Activated T-cell treated with anti-CD3 and anti-CD28 coated beads, Interleukin-2, amount 50 U/mL, for 24 hours (primary cell): ENCODE results near the gene OSBPL9.
"Not testable (repeated sequence)": the region's sequence is repeated elsewhere in the genome, so short reads cannot be mapped to it uniquely, and the experiment has no call there.

ENCODE experiments used
- DNase-seq: peaks from one replicate; pipeline ENCODE4 v3.0.0-alpha.2; 2020
- H3K27ac Mint-ChIP-seq: 2 replicates; pipeline ENCODE4 v1.8.0; 2020; ENCODE audit warnings: mild to moderate bottlenecking, mixed read lengths
- H3K27me3 Mint-ChIP-seq: 2 replicates; pipeline ENCODE4 v1.8.0; 2020; ENCODE audit warnings: mixed read lengths
- H3K36me3 Mint-ChIP-seq: 2 replicates; pipeline ENCODE4 v1.8.0; 2020; ENCODE audit warnings: low read depth, mixed read lengths
- H3K4me1 Mint-ChIP-seq: 2 replicates; pipeline ENCODE4 v1.8.0; 2020; ENCODE audit warnings: low read depth, mixed read lengths
- H3K4me3 Mint-ChIP-seq: 2 replicates; pipeline ENCODE4 v1.8.0; 2020; ENCODE audit warnings: mild to moderate bottlenecking, moderate library complexity, mixed read lengths
- H3K9me3 Mint-ChIP-seq: 2 replicates; pipeline ENCODE4 v1.8.0; 2020; ENCODE audit warnings: mixed read lengths

The OSBPL9 gene

GRCh38 chr1:51791888-51792287 lies 175.0 kb downstream of the OSBPL9 start:
- no peaks in the 10 kb centered on the region for H3K27me3 Mint-ChIP-seq
- peaks cover 92% of the 10 kb centered on the region for H3K36me3 Mint-ChIP-seq
- H3K4me3 Mint-ChIP-seq: no peak overlapping the region
- peaks cover 16% of the 10 kb centered on the region for H3K4me1 Mint-ChIP-seq
- peak overlapping the region; percentile 70 for H3K27ac Mint-ChIP-seq
- no peaks in the 10 kb centered on the region for H3K9me3 Mint-ChIP-seq
- DNase-seq: no peak

GRCh38 chr1:51792864-51793263 lies 176.0 kb downstream of the OSBPL9 start:
- Mint-ChIP-seq H3K9me3 (no peaks in the 10 kb centered on the region), H3K27me3 (no peaks in the 10 kb centered on the region), H3K27ac (peak overlapping the region; percentile 70), H3K4me1 (peaks cover 16% of the 10 kb centered on the region), H3K4me3 (no peak overlapping the region), H3K36me3 (peaks cover 92% of the 10 kb centered on the region)
- no peak for DNase-seq

- Mint-ChIP-seq H3K4me1 (peaks cover 16% of the 10 kb centered on the region), H3K27ac (peak overlapping the region; percentile 70), H3K27me3 (no peaks in the 10 kb centered on the region), H3K36me3 (peaks cover 89% of the 10 kb centered on the region), H3K4me3 (no peak overlapping the region), H3K9me3 (no peaks in the 10 kb centered on the region)
- no peak for DNase-seq
Measured at GRCh38 chr1:51794260-51794659, 177.4 kb downstream of the OSBPL9 start.

GRCh38 chr1:51794868-51795267 lies 178.0 kb downstream of the OSBPL9 start:
- Mint-ChIP-seq H3K4me1 (peaks cover 16% of the 10 kb centered on the region), H3K9me3 (no peaks in the 10 kb centered on the region), H3K27ac (peak overlapping the region; percentile 27), H3K27me3 (no peaks in the 10 kb centered on the region), H3K4me3 (no peak overlapping the region), H3K36me3 (peaks cover 87% of the 10 kb centered on the region)
- no peak for DNase-seq

GRCh38 chr1:51799372-51799771 lies 182.5 kb downstream of the OSBPL9 start:
- H3K36me3 Mint-ChIP-seq: peaks cover 81% of the 10 kb centered on the region
- H3K4me1 Mint-ChIP-seq: no peaks in the 10 kb centered on the region
- H3K27ac Mint-ChIP-seq: no peak overlapping the region
- H3K9me3 Mint-ChIP-seq: no peaks in the 10 kb centered on the region
- H3K27me3 Mint-ChIP-seq: no peaks in the 10 kb centered on the region
- no peak for DNase-seq
- H3K4me3 Mint-ChIP-seq: no peak overlapping the region

- no peak for DNase-seq
- H3K9me3 Mint-ChIP-seq: no peaks in the 10 kb centered on the region
- no peaks in the 10 kb centered on the region for H3K4me1 Mint-ChIP-seq
- H3K4me3 Mint-ChIP-seq: no peak overlapping the region
- peaks cover 84% of the 10 kb centered on the region for H3K36me3 Mint-ChIP-seq
- H3K27me3 Mint-ChIP-seq: no peaks in the 10 kb centered on the region
- no peak overlapping the region for H3K27ac Mint-ChIP-seq
Measured at GRCh38 chr1:51814513-51814912, 197.6 kb downstream of the OSBPL9 start.

GRCh38 chr1:51818487-51818886 lies 201.6 kb downstream of the OSBPL9 start:
- no peak overlapping the region for H3K27ac Mint-ChIP-seq
- H3K36me3 Mint-ChIP-seq: peaks cover 86% of the 10 kb centered on the region
- no peaks in the 10 kb centered on the region for H3K27me3 Mint-ChIP-seq
- H3K9me3 Mint-ChIP-seq: no peaks in the 10 kb centered on the region
- no peak for DNase-seq
- no peaks in the 10 kb centered on the region for H3K4me1 Mint-ChIP-seq
- no peak overlapping the region for H3K4me3 Mint-ChIP-seq

GRCh38 chr1:51819021-51819420 lies 202.1 kb downstream of the OSBPL9 start:
- DNase-seq, H3K4me1 Mint-ChIP-seq, H3K27me3 Mint-ChIP-seq, H3K4me3 Mint-ChIP-seq, H3K9me3 Mint-ChIP-seq, H3K27ac Mint-ChIP-seq: not testable (repeated sequence)
- peaks cover 82% of the 10 kb centered on the region for H3K36me3 Mint-ChIP-seq

- H3K36me3 Mint-ChIP-seq: peaks cover 80% of the 10 kb centered on the region
- H3K4me1 Mint-ChIP-seq: no peaks in the 10 kb centered on the region
- H3K27ac Mint-ChIP-seq: no peak overlapping the region
- no peaks in the 10 kb centered on the region for H3K9me3 Mint-ChIP-seq
- no peak for DNase-seq
- no peaks in the 10 kb centered on the region for H3K27me3 Mint-ChIP-seq
- H3K4me3 Mint-ChIP-seq: no peak overlapping the region
Measured at GRCh38 chr1:51819810-51820209, 202.9 kb downstream of the OSBPL9 start.

- Mint-ChIP-seq H3K4me3 (no peak overlapping the region), H3K9me3 (no peaks in the 10 kb centered on the region), H3K4me1 (no peaks in the 10 kb centered on the region), H3K27me3 (no peaks in the 10 kb centered on the region), H3K27ac (no peak overlapping the region), H3K36me3 (peaks cover 73% of the 10 kb centered on the region)
- DNase-seq: no peak
Measured at GRCh38 chr1:51829058-51829457, 212.2 kb downstream of the OSBPL9 start.

- no peaks in the 10 kb centered on the region for H3K9me3 Mint-ChIP-seq
- H3K27me3 Mint-ChIP-seq: no peaks in the 10 kb centered on the region
Measured at GRCh38 chr1:51833700-51834099, 216.8 kb downstream of the OSBPL9 start.

GRCh38 chr1:51837243-51837642 lies 220.4 kb downstream of the OSBPL9 start:
- peaks cover 73% of the 10 kb centered on the region for H3K36me3 Mint-ChIP-seq
- H3K27me3 Mint-ChIP-seq: no peaks in the 10 kb centered on the region
- H3K27ac Mint-ChIP-seq: no peak overlapping the region
- H3K4me3 Mint-ChIP-seq: no peak overlapping the region
- H3K9me3 Mint-ChIP-seq: no peaks in the 10 kb centered on the region
- DNase-seq: no peak
- H3K4me1 Mint-ChIP-seq: peaks cover 23% of the 10 kb centered on the region

More at GRCh38 chr1:51833700-51834099, 216.8 kb downstream of the OSBPL9 start:
- Mint-ChIP-seq H3K4me1 (peaks cover 5% of the 10 kb centered on the region), H3K27ac (no peak overlapping the region), H3K36me3 (peaks cover 78% of the 10 kb centered on the region), H3K4me3 (no peak overlapping the region)
- no peak for DNase-seq
